IPS DF 4.7 (cell line): ENCODE results near the gene CD82.
"Not testable (repeated sequence)": the region's sequence is repeated elsewhere in the genome, so short reads cannot be mapped to it uniquely, and the experiment has no call there.

Experiments
- DNase-seq: peaks from one replicate; pipeline ENCODE4 v3.0.0-alpha.2; 2013; ENCODE audit warnings: low spot score; ENCODE audit errors: extremely low read depth

Gene CD82

DNA sequence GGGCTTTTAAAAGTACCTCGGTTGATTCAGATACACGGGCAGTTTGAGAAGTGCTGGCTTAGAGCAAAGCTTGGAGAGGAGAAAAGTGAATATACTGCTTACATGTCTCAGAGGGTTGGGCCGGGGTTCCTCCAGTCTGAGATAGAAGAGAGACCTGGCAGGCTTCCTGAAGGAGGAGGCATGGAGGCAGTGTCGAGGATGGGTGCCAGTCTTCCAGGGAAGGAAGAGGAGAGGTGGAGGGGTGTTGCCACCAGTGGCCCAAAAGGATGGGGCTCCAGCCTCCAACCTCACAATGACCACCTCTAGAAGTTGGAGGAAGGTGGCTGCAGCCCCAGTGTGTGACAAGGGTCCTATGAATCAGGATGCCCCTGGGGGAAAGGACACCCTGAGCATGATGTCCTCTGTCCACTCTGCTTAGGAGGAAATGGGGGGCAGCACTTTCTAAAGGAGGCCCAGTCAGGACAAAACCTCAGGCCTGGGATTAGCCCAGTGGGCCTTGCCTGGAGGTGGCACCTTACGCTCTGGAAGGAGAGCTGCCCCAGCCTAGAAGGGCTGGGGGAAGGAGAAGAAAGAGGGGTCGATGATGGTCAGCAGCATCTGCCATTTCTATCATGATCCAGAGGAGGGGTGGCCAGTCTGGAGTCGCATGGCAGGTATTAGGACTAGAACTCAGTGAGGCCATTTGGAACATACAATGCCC is 65.2 kb downstream of the CD82 start:
- no peak for DNase-seq

- DNase-seq, result no peak
These were observed 66.4 kb downstream of the CD82 start for GRCh38 chr11:44631831-44632230.

DNA sequence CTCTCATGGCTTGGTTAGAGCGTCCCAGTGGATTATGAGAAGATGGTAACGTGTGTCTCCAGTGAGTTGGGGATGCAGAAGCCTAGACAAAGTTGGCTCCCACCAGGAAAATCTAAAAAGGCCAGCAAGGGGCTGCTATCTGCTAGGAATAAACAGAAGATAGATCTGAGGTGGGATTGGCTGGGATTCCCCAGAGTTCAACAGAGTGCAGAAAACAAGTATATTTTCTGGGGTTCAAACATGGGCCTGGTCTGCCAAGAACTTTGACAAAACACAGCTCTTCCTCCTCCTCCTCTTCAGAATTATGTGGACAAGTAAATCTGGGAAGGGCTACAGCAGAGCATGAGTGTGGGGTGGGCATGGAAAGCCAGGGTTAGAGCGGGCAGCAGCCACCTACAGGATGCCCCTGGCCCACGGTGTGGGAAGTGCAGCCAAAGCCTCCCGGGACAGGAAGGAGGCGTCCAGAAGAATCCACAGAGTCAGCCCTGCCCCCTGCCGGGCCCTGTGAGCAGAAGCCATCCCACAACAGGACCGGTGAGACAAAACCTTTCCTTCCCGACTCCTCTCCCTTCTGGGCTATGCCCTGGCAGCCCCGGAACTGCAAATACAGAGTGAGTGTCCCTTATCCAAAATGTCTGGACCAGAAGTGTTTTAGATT is 67.1 kb downstream of the CD82 start:
- DNase-seq, result no peak

- DNase-seq, result no peak
These were observed 68.2 kb downstream of the CD82 start for GRCh38 chr11:44633641-44634040.

GRCh38 chr11:44634401-44635281 is 69.2 kb downstream of the CD82 start:
- DNase-seq, result no peak

DNA sequence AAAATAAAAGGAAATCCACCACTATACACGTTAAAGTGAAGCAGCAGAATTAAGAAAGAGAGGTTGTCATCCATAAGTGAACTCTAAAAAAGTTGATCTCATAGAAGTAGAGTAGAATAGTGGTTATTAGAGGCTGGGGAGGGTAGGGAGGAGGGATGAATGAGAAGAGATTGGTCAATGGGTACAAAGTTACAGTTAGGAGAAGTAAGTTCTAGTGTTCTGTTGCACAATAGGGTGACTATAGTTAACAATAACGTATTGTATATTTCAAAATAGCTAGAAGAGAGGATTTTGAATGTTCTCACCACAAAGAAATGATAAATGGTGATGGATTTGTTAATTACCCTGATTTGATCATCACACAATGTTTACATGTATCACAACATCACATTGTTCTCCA is 72.0 kb downstream of the CD82 start:
- DNase-seq, result no peak

DNA sequence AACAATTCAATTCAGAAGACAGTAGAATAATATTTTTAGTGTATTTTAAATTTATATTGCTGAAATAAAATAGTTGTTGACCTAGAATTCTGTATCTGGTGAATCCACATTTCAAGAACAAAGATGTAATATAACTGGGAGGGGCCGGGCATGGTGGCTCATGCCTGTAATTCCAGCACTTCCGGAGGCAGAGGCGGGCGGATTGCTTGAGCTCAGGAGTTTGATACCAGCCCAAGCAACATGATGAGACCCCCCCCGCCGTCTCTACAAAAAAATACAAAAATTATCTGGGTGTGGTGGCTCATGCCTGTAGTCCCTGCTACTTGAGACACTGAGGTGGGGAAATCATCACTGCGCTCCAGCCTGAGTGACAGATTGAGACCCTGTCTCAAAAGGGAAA is 72.6 kb downstream of the CD82 start:
- no peak for DNase-seq

DNA sequence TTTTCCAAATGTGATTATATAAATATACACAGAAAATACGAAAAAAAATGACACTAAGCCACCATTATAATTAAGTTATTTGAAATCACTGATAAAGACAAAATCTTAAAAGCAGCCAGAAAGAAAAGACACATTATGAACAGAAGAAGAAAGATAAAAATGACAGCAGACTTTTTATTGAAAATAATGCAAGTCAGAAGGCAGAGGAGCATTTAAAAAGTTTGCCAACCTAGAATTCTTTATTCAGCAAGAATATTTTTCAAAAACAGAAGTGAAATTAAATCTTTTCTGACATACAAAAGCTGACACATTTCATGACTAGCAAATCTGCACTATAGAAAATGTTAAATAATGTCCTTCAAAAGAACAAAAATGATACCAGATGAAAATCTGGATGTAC is 77.8 kb downstream of the CD82 start:
- no peak for DNase-seq

DNA sequence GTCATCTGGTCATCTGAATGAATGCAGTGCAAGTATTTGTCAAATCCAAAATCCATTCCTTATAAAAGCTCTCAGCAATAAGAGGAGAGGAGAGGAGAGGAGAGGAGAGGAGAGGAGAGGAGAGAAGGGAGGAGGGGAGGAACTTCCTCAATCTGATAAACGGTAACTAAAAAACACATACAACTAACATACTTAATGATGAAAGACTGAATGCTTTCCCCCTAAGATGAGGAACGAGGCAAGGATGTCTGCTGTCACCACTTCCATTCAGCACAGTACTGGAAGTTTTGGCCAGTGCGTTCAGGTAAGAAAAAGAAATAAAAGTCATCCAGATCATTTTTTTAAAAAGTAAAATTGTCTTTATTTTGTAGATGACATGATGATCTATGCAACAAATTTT is 80.4 kb downstream of the CD82 start:
- DNase-seq, result no peak

DNA sequence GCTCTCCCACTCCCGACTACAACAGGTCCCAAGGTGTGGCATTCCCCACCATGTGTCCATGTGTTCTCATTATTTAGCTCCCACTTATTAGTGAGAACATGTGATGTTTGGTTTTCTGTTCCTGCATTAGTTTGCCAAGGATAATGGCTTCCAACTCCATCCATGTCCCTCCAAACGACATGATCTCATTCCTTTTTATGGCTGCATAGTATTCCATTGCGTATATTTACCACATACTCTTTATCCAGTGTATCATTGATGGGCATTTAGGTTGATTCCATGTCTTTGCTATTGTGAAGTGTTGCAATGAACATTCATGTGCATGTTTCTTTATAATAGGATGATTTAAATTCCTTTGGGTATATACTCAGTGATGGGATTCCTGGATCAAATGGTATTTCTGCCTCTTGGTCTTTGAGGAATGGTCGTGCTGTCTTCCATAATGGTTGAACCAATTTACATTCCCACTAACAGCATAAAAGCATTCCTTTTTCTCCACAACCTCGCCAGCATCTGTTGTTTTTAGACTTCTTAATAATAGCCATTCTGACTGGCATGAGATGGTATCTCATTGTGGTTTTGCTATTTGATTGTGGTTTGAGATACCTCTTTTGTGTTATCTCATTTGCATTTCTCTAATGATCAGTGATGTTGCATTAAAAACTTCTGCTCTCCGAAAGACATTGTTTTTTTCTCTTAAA is 81.9 kb downstream of the CD82 start:
- not testable (repeated sequence) for DNase-seq

- DNase-seq, result no peak
These were observed 82.6 kb downstream of the CD82 start for GRCh38 chr11:44648109-44648508.

DNA sequence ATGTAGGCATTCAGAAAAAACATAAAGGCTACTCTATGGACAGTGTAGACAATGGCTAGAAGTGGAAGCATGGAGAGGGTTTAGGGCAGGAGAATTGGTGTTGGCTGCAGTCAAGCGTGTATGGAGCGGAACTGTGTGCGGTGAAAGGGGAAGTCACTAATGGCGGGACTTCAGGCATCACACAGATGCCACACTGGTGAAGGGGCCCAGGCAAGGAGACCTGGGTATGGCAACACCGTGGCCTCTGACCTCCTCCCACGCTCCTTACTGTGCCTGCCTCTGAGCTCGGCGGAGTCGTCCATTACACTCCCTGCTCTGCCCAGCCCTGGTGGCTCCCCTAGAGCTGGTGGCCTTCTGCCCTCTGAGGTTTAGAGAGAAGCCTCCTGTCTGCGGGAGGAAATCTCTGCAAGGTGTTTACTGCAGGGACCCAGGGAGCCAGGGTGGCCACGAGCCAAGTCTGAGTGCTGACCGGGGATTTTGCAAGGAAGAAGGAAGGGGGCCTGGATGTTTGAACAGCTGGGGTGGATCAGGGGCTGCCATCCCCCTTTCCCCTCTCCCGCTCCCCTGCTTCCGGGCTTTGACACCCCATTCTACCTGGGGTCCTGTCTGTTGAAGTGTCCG is 86.2 kb downstream of the CD82 start:
- DNase-seq, result no peak

DNA sequence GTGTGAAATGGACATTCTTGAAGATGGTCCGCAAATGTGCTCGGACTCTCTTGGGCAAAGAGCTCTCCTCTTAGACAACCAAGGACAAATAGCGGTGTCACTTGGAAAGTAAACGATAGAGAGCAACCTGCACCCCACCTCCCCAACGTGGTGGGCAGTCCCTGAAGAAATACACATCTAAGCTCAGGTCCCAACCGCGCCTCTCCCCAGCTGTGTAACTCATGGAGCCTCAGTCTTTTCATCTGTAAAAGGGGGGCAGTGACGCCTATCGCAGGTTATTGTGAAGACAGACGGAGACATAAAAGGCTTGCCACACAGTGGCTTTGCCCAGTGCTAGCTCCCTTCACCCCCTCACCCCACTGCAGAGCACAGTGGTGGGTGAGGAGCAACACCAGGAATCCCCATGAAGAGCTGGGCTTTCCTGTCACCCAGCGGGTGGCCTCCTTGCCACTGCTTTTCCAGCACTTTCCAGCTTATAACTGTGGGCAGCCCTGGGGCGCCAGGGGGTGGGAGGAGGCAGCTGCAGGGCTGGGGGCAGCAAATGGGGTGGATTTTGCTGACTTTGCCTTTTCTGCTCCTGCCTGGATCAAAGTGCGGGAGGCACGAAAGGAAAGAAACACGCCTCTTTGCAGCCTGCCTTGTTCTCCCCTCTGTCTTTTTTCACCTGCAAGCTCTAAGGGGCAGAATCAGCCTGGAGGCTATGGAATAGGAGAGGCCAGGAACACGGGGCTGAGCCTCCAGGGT is 87.6 kb downstream of the CD82 start:
- DNase-seq, result no peak

DNA sequence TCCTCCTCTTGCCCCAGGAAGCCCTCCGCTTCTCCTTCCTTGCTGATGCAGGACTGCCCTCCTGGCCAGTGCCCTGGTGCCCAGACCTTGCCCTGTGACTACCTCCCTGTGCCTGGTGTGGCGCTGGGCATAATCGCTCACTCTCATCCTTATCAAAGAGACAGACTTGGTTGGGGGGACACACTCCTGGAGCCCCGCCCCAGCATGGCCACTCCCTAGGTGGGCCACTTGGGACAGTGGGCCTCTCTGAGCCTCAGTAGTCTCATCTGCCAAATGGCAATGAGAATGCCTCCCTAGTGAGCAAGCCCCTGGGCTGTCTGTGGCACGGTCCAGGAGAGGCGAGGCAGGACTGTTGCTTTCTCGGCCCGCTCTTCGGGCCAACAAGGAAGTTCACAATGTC is 88.6 kb downstream of the CD82 start:
- DNase-seq, result no peak

DNA sequence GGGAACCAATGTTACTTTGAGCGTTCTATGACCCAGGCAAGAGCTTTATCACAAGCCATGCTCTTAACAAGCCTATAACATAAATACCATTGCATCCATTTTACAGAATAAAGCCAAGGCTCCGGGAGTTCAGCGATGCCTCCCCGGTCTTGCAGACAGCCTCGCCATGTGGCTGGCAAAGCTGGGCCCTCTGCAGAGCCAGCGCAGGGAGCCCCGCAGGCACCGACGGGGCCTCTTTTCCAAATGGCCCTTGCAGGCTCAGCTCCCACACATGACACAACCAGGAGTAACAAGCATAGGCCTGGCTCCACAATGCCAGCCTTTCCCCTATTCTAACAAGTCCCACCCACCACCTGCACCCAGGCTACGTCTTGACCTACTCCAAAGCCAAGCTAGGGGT is 89.1 kb downstream of the CD82 start:
- no peak for DNase-seq

- DNase-seq, result no peak
These were observed 92.5 kb downstream of the CD82 start for GRCh38 chr11:44657836-44658505.

DNA sequence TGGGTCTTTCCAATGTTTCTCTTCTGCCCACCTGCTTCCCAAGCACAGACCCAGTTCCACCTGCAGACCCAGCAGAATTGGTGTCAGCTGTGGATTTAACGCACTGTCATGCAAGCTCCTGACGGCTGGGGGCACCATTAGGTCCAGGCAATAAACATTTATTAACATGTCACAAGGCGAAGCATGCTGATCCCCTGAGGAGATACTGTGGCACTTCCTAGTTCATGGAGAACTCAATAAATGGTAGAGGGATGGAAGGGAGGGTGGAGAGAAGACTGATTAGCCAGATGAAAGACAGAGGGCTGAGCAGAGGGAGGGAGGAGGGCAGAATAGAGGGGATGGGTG is 93.0 kb downstream of the CD82 start:
- no peak for DNase-seq

- no peak for DNase-seq
These were observed 94.2 kb downstream of the CD82 start for GRCh38 chr11:44659641-44660040.

- DNase-seq, result not testable (repeated sequence)
These were observed 95.1 kb downstream of the CD82 start for GRCh38 chr11:44660535-44660934.

- DNase-seq, result no peak
These were observed 95.9 kb downstream of the CD82 start for GRCh38 chr11:44661311-44661717.
